ENCODE measurements around the gene CRTC3.
"Not testable (repeated sequence)": the region's sequence is repeated elsewhere in the genome, so short reads cannot be mapped to it uniquely, and the experiment has no call there.

CRTC3 gene

GRCh38 chr15:90667755-90668345 lies 138.1 kb downstream of the CRTC3 start:
- not testable (repeated sequence) for DNase-seq, H3K4me3 Mint-ChIP-seq, H3K9me3 Mint-ChIP-seq

GRCh38 chr15:90670631-90671030 lies 140.9 kb downstream of the CRTC3 start:
- DNase-seq, H3K27me3 Mint-ChIP-seq, H3K9me3 Mint-ChIP-seq, H3K27ac Mint-ChIP-seq, ATAC-seq, H3K4me3 Mint-ChIP-seq: not testable (repeated sequence)
- H3K4me1 Mint-ChIP-seq, result peaks cover 20% of the 10 kb centered on the region

More at GRCh38 chr15:90667755-90668345, 138.1 kb downstream of the CRTC3 start:
- peak overlapping the region in 1 of 2 donors; percentile 9 for H3K27ac Mint-ChIP-seq
- peaks cover 41% of the 10 kb centered on the region for H3K4me1 Mint-ChIP-seq
- ATAC-seq, result not testable (repeated sequence)
- H3K27me3 Mint-ChIP-seq, result peaks cover 14% of the 10 kb centered on the region

DNA sequence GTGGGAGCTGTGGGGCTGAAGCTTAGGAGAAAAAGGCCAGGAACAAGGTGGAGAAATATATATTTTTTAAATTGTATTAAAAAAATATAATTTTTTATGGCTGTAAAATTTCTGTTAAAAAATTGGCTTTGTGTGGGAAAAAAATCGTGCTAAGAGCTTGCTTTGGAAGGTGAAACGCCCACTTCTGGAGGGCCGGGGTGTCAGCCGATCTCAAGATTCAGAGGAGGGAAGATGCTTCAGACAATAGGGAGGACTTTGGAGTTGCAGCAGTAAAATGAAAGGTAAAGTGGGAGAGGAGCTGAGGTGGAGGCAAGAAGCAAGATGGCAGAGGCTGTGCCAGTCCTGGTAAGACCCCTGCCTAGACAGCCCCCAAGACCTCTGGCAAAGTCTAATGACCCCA lies 141.5 kb downstream of the CRTC3 start:
- H3K4me3 Mint-ChIP-seq, result no peak overlapping the region
- H3K9me3 Mint-ChIP-seq, result no peaks in the 10 kb centered on the region
- no peak for ATAC-seq
- no peak overlapping the region for H3K27ac Mint-ChIP-seq
- peaks cover 5% of the 10 kb centered on the region for H3K27me3 Mint-ChIP-seq
- H3K4me1 Mint-ChIP-seq, result peaks cover 15% of the 10 kb centered on the region
- no peak for DNase-seq

DNA sequence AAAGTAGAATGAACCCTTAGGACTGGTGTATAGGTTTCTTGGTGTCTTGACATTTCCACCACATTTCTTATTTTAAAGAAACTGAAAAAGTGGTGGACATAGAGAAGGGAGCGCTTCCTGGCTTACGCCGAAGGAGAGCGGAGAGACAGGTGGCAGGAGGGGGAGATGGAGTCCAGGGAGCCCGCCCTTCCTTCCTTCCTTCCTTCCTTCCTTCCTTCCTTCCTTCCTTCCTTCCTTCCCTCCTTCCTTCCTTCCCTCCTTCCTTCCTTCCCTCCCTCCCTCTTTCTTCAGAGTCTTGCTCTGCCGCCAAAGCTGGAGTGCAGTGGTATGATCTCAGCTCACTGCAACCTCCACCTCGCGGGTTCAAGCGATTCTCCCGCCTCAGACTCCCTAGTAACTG lies 143.6 kb downstream of the CRTC3 start:
- not testable (repeated sequence) for H3K9me3 Mint-ChIP-seq

DNA sequence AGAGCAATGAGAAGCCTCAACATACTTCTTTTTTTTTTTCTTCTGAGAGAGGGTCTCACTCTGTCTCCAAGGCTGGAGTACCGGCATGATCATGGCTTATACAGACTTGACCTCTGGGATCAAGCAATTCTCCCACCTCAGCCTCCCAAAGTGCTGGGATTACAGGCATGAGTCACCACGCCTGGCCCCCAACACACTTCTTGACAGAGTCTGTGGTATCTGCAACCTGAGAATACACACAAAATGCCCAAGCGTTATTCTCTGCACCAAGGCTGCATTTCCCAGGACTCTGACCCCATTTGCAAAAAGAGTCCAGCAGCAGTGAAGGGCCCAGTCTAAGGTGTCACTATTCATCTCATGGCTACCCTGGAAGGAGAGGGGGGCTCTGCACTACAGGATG lies 144.8 kb downstream of the CRTC3 start:
- Mint-ChIP-seq H3K4me3 (no peak overlapping the region), H3K4me1 (peaks cover 22% of the 10 kb centered on the region), H3K9me3 (peaks cover 0 to 9% of the 10 kb centered on the region in 2 donors), H3K27ac (no peak overlapping the region), H3K27me3 (peaks cover 5% of the 10 kb centered on the region)
- ATAC-seq (no peak), DNase-seq (no peak)

More for the DNA sequence above, 143.6 kb downstream of the CRTC3 start:
- not testable (repeated sequence) for H3K4me3 Mint-ChIP-seq, ATAC-seq, H3K27me3 Mint-ChIP-seq, DNase-seq, H3K27ac Mint-ChIP-seq
- peaks cover 10% of the 10 kb centered on the region for H3K4me1 Mint-ChIP-seq

DNA sequence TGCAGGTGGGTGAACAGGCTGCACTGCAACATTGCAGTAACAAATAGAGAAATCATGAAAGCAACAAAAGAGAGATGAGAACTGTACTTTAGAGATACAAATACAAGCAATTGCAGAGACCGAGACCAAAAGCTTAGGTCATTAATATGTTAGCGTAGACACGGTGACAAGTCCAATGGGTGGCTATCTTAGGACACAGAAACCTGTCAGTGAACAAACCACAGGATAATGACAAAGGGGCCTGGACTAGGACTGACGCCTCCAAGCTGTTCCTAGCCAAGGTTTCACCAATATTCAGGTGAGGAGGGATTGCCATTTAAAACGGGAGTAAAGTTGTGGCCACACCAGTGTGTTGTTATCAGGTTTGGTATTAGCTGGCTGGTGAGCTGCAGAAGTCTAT lies 145.7 kb downstream of the CRTC3 start:
- Mint-ChIP-seq H3K4me3 (no peak overlapping the region), H3K27me3 (peaks cover 5% of the 10 kb centered on the region), H3K27ac (no peak overlapping the region), H3K9me3 (peaks cover 0 to 9% of the 10 kb centered on the region in 2 donors), H3K4me1 (peaks cover 28% of the 10 kb centered on the region)
- DNase-seq, result no peak
- ATAC-seq, result no peak

DNA sequence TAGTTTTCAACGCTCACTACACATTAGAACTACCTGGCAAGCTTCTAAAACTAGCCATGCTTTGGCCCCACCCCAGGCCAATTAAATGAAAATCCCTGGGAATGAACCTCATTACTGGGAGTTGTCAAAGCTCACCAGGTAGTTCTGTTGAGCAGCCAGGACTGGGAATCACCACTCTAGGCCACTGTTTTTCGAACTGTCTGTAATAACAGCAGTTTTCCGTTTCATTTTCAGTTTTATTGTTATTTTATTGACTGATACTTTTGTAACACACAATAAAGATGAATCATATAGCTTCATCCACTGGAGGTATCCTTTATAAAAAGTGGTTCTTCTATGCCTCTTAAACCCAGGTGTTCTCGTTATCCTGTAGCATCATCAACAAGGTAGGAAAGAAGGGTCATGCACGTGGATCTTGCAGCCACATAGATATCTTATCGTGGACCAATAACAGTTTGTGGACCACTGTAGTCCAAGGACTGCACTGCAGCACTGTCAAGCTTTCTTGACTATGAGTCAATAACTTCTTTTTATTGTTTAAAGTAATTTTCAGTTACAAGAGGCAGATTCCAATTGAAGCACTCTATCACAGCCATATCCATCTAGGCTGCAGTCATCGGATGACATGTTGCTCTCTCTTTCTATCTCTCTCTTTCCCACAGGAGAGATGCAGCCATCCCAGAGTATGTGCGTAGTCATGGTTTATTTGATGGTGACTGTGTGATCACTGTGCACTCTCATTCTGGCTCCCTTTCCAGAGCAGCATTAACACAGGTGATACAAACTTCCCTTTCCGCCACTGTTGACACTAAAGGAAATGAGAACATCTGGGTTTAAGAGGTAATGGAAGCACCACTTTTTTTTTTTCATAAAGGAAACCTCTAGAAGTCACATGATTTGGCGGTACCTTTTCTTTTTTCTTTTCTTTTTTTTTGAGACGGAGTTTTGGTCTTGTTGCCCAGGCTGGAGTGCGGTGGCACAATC lies 148.4 kb downstream of the CRTC3 start:
- Mint-ChIP-seq H3K9me3 (peaks cover 0 to 9% of the 10 kb centered on the region in 2 donors), H3K27ac (peak overlapping the region; percentile 20 to 95), H3K4me1 (peaks cover 39% of the 10 kb centered on the region), H3K27me3 (no peaks in the 10 kb centered on the region), H3K4me3 (peak overlapping the region; percentile 75)
- no peak for DNase-seq
- peak; percentile 80 for ATAC-seq

GRCh38 chr15:90679959-90680358 lies 150.2 kb downstream of the CRTC3 start:
- H3K4me3 Mint-ChIP-seq, result no peak overlapping the region
- peaks cover 0 to 9% of the 10 kb centered on the region in 2 donors for H3K9me3 Mint-ChIP-seq
- no peak for ATAC-seq
- no peaks in the 10 kb centered on the region for H3K27me3 Mint-ChIP-seq
- no peak for DNase-seq
- peaks cover 52% of the 10 kb centered on the region for H3K4me1 Mint-ChIP-seq
- H3K27ac Mint-ChIP-seq, result no peak overlapping the region

DNA sequence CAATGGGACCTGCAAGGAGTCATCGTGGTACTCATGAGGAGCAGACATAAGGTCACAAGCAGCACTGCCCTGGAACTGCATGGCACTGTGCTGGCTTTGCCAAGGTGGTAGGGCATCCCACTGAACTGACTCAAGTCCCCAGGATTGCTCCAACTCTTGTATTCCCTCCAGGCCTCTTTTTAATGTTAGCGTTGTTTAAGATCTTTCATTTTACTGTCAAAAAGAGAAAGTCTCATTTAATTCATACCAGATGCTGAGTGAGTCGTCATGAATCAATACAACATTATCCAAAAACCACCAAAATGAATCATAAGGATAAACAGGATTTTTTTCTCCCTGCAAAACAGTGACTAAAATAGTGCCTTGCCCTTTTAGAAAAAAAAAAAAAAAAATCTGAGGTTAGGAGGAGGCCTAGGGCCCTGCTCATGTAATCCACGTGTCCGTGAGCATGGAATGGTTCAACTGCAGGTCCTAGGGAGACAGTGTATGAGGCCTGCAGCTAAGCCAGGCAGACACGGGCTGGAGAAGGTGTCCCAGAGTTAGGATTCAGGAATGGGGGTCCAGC lies 150.7 kb downstream of the CRTC3 start:
- peaks cover 0 to 9% of the 10 kb centered on the region in 2 donors for H3K9me3 Mint-ChIP-seq
- H3K4me1 Mint-ChIP-seq, result peaks cover 56% of the 10 kb centered on the region
- DNase-seq (no peak), ATAC-seq (peak; percentile 40)
- no peak overlapping the region for H3K4me3 Mint-ChIP-seq
- H3K27me3 Mint-ChIP-seq, result no peaks in the 10 kb centered on the region
- H3K27ac Mint-ChIP-seq, result no peak overlapping the region

GRCh38 chr15:90681056-90681455 lies 151.3 kb downstream of the CRTC3 start:
- H3K4me3 Mint-ChIP-seq, result no peak overlapping the region
- peaks cover 62% of the 10 kb centered on the region for H3K4me1 Mint-ChIP-seq
- H3K9me3 Mint-ChIP-seq, result peaks cover 0 to 9% of the 10 kb centered on the region in 2 donors
- DNase-seq (no peak), ATAC-seq (no peak)
- no peaks in the 10 kb centered on the region for H3K27me3 Mint-ChIP-seq
- no peak overlapping the region for H3K27ac Mint-ChIP-seq

DNA sequence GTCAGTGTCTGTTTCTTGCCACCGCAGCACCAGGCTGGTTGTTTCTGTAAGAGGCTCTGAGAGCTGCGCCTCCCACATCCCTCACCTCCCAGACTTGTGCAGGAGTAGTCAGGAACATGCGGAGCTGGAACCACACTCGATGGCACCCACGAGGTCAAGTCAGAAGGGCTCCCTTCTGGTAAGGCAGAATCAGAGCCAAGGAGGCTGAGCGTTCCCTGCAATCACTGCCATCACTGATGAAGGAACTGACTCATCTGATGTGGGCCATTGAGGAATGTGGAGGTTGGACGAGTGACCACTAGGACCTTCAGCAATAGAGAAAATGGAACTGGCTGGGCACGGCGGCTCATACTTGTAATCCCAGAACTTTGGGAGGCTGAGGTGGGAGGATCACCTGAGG lies 151.8 kb downstream of the CRTC3 start:
- no peak overlapping the region for H3K27ac Mint-ChIP-seq
- ATAC-seq, result no peak
- no peak overlapping the region for H3K4me3 Mint-ChIP-seq
- H3K4me1 Mint-ChIP-seq, result peaks cover 66% of the 10 kb centered on the region
- peaks cover 0 to 9% of the 10 kb centered on the region in 2 donors for H3K9me3 Mint-ChIP-seq
- H3K27me3 Mint-ChIP-seq, result no peaks in the 10 kb centered on the region
- DNase-seq, result no peak

DNA sequence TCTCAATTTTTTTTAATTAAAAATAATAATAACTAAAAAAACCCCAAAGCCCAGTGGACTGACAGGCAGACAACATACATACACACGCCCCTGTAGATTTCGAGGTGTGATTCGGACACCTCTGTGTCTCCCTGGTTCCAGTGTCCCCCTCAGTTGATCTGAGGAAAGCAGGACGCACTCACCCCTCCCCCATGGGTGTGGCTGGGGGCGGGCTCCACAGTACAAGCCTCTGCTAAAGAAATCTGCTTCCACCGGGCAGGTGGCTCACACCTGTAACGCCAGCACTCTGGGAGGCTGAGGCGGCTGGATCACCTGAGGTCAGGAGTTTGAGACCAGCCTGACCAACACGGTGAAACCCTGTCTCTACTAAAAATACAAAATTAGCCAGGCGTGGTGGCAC lies 153.6 kb downstream of the CRTC3 start:
- peaks cover 73% of the 10 kb centered on the region for H3K4me1 Mint-ChIP-seq
- no peak for ATAC-seq
- no peak overlapping the region for H3K4me3 Mint-ChIP-seq
- peaks cover 0 to 4% of the 10 kb centered on the region in 2 donors for H3K9me3 Mint-ChIP-seq
- DNase-seq, result no peak
- H3K27me3 Mint-ChIP-seq, result no peaks in the 10 kb centered on the region
- H3K27ac Mint-ChIP-seq, result no peak overlapping the region

DNA sequence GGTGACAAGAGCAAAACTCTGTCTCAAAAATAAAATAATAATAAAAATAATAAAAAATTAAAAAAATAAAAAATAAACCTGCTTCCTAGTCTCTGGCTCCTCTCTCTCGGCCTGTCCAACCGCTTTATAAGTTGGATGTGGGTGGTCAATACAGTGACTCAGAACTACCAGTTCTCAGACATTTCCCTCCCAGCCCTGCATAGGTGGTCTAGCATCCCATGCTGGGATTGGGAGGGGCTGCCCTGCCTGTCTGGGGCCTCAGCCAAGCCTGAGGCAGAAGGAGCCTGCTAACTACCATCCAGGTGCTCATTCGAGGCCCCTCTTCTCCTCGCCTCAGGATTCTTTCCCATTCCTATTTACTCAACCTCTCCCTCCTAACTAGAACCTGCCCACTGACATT lies 154.2 kb downstream of the CRTC3 start:
- ATAC-seq (no peak), DNase-seq (no peak)
- no peaks in the 10 kb centered on the region for H3K27me3 Mint-ChIP-seq
- peak overlapping the region; percentile 8 to 81 for H3K27ac Mint-ChIP-seq
- peaks cover 0 to 4% of the 10 kb centered on the region in 2 donors for H3K9me3 Mint-ChIP-seq
- peaks cover 67% of the 10 kb centered on the region for H3K4me1 Mint-ChIP-seq
- H3K4me3 Mint-ChIP-seq, result no peak overlapping the region

DNA sequence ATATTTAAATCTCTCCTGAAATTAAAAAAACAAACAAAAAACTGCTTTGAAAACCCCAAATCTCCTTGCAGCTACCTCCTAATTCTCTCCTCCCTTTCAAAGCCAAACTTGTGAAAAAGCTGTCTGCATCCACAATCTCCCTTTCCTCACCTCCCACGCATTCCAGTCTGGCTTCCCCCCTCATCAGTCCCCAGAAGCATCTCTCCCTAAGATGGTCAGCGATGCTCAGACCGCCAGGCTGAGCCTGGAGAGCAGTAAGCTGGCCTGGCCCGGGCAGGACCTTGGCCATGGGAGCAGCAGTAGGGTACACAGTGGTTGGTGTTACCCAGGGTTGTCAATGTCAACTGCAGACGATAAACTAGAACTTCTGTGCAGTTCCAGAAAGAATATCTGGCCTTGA lies 154.6 kb downstream of the CRTC3 start:
- peaks cover 63% of the 10 kb centered on the region for H3K4me1 Mint-ChIP-seq

GRCh38 chr15:90685591-90686434 lies 156.1 kb downstream of the CRTC3 start:
- H3K27ac Mint-ChIP-seq, result peak overlapping the region; percentile 94 to 96
- H3K27me3 Mint-ChIP-seq, result no peaks in the 10 kb centered on the region
- H3K4me1 Mint-ChIP-seq, result peaks cover 51% of the 10 kb centered on the region

More for the DNA sequence above, 154.6 kb downstream of the CRTC3 start:
- Mint-ChIP-seq H3K4me3 (no peak overlapping the region), H3K27me3 (no peaks in the 10 kb centered on the region), H3K27ac (peak overlapping the region; percentile 8 to 81), H3K9me3 (peaks cover 0 to 4% of the 10 kb centered on the region in 2 donors)
- no peak for ATAC-seq
- no peak for DNase-seq

More at GRCh38 chr15:90685591-90686434, 156.1 kb downstream of the CRTC3 start:
- ATAC-seq (no peak), DNase-seq (no peak)
- peak overlapping the region; percentile 31 to 44 for H3K4me3 Mint-ChIP-seq
- H3K9me3 Mint-ChIP-seq, result peaks cover 0 to 4% of the 10 kb centered on the region in 2 donors
